K562 (cell line): ENCODE data around the gene TCF3. TPM values are rescaled to one million over a fixed set of nuclear protein-coding genes. Genes with fewer than 3 reads are reported as not detected.

Source experiments
- CCAR2 ChIP-seq: fragments of 200-400 bp; formaldehyde crosslinking; IDR thresholded peaks from 2 replicates; pipeline ENCODE4 v1.6.1; 2017; ENCODE audit warnings: mild to moderate bottlenecking, low read depth, low read length
- ELK1 ChIP-seq: sonication (generic); formaldehyde crosslinking; IDR thresholded peaks from 2 replicates; pipeline ENCODE4 v1.8.1; 2022; ENCODE audit warnings: missing genetic modification reagents
- KLF13 ChIP-seq: fragments of 450-650 bp; IDR thresholded peaks from 2 replicates; pipeline ENCODE4 v1.6.1; 2016; ENCODE audit warnings: missing genetic modification characterization, low read depth, mild to moderate bottlenecking, missing compliant biosample characterization, moderate library complexity, borderline replicate concordance
- MLX ChIP-seq, 2 experiments: fragments of 450-650 bp in 1 of 2; sonication (generic) in 1 of 2; formaldehyde crosslinking; conservative IDR thresholded peaks; 2 replicates each; pipeline versions ENCODE4 v1.4.0 to v1.8.1; 2020 to 2022; ENCODE audit warnings: mild to moderate bottlenecking in 1 of 2, missing genetic modification reagents in 1 of 2
- PTRF ChIP-seq: fragments of 450-650 bp; IDR thresholded peaks from 2 replicates; pipeline ENCODE4 v1.6.1; 2016; ENCODE audit warnings: mild to moderate bottlenecking, missing genetic modification characterization, missing compliant biosample characterization
- PURB ChIP-seq: sonication (generic); formaldehyde crosslinking; IDR thresholded peaks from 2 replicates; pipeline ENCODE4 v1.9.0; 2021; ENCODE audit warnings: low read depth, mild to moderate bottlenecking, missing genetic modification reagents
- SMARCB1 ChIP-seq: IDR thresholded peaks from 2 replicates; pipeline ENCODE4 v1.6.1; 2011; ENCODE audit warnings: improper control_type of control experiment, low read depth; ENCODE audit not compliant: insufficient read length
- TBP ChIP-seq: optimal IDR thresholded peaks from 2 replicates; pipeline ENCODE3; 2011; ENCODE audit warnings: low read depth, low read length, improper control_type of control experiment
- TEAD1 ChIP-seq, 2 experiments: fragments of 450-650 bp in 1 of 2; sonication (generic) in 1 of 2; formaldehyde crosslinking; IDR thresholded peaks; 2 replicates each; pipeline versions ENCODE4 v1.4.0 to v1.8.0; 2020 to 2022; ENCODE audit warnings: mild to moderate bottlenecking in 2 of 2, missing genetic modification reagents in 1 of 2
- ZKSCAN8 ChIP-seq: fragments of 200-800 bp; sonication (Bioruptor generic); IDR thresholded peaks from 2 replicates; pipeline ENCODE4 v1.6.1; 2016; ENCODE audit warnings: missing genetic modification characterization, missing compliant biosample characterization
- ZNF217 ChIP-seq: sonication (generic); formaldehyde crosslinking; IDR thresholded peaks from 2 replicates; pipeline ENCODE4 v1.8.0; 2022; ENCODE audit warnings: mild to moderate bottlenecking, missing genetic modification reagents
- ZNF551 ChIP-seq: fragments of 250-450 bp; sonication (Bioruptor Pico); IDR thresholded peaks from 2 replicates; pipeline ENCODE4 v1.5.0; 2021; ENCODE audit warnings: mild to moderate bottlenecking, moderate library complexity
- polyA plus RNA-seq, 8 experiments: library from polyadenylated mRNA; depleted of rRNA in 4 of 8; stranded (reverse) in 5 of 8; unstranded in 3 of 8; fragments of >200 nt; fragmentation: Nextera tagmentation in 2 of 8; fragmentation: Illumina TruSeq in 1 of 8; extraction: Ambion mirVana in 2 of 8; extraction: Trizol in 1 of 8; gene quantifications; 2 replicates each; pipeline versions ENCODE4 v1.2.1 to v1.2.3, GENCODE V29; 2011 to 2014; ENCODE audit warnings: inconsistent platforms in 1 of 8, missing spikeins in 1 of 8
- total RNA-seq, 7 experiments: library from RNA; depleted of rRNA in 6 of 7; stranded (reverse); fragments of >200 nt in 6 of 7; fragmentation: Illumina TruSeq in 2 of 7; extraction: Trizol in 2 of 7; gene quantifications; 2 replicates each; pipeline versions ENCODE4 v1.2.1 to v1.2.3, GENCODE V29; 2011 to 2021; ENCODE audit warnings: low replicate concordance in 1 of 7
- TF ChIP-seq, protein P1 (sequence below): fragments of 250-450 bp; sonication (Bioruptor Pico); IDR thresholded peaks from 2 replicates; pipeline ENCODE4 v1.4.0; 2020; ENCODE audit warnings: borderline replicate concordance
- TF ChIP-seq, protein P2 (sequence below), 2 experiments: fragments of 450-650 bp; formaldehyde crosslinking in 1 of 2; IDR thresholded peaks; 2 replicates each; pipeline versions ENCODE4 v1.4.0 to v1.6.1; 2014 to 2020; ENCODE audit warnings: mild to moderate bottlenecking in 2 of 2, borderline replicate concordance in 1 of 2, low read depth in 1 of 2

The TCF3 gene
- total and polyA plus RNA-seq, 9 of the 15 experiments (the other 6 are each of a cell fraction or from before 2014, with no cell fraction given) = 5.6 to 259 (median 84.0) TPM

- TF ChIP-seq ZKSCAN8 (CRISPR knock-in tag) = no peak
- no peak for TF ChIP-seq ELK1 (CRISPR knock-in tag)
- TF ChIP-seq ZNF217 (CRISPR knock-in tag) = no peak
- TF ChIP-seq, protein P1, sequence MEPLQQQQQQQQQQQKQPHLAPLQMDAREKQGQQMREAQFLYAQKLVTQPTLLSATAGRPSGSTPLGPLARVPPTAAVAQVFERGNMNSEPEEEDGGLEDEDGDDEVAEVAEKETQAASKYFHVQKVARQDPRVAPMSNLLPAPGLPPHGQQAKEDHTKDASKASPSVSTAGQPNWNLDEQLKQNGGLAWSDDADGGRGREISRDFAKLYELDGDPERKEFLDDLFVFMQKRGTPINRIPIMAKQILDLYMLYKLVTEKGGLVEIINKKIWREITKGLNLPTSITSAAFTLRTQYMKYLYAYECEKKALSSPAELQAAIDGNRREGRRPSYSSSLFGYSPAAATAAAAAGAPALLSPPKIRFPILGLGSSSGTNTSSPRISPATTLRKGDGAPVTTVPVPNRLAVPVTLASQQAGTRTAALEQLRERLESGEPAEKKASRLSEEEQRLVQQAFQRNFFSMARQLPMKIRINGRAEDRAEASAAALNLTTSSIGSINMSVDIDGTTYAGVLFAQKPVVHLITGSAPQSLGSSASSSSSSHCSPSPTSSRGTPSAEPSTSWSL (CRISPR knock-in tag) = no peak
- TF ChIP-seq KLF13 (tag) = no peak
- no peak for TF ChIP-seq TBP
- no peak for TF ChIP-seq PURB
- TF ChIP-seq, protein P2, sequence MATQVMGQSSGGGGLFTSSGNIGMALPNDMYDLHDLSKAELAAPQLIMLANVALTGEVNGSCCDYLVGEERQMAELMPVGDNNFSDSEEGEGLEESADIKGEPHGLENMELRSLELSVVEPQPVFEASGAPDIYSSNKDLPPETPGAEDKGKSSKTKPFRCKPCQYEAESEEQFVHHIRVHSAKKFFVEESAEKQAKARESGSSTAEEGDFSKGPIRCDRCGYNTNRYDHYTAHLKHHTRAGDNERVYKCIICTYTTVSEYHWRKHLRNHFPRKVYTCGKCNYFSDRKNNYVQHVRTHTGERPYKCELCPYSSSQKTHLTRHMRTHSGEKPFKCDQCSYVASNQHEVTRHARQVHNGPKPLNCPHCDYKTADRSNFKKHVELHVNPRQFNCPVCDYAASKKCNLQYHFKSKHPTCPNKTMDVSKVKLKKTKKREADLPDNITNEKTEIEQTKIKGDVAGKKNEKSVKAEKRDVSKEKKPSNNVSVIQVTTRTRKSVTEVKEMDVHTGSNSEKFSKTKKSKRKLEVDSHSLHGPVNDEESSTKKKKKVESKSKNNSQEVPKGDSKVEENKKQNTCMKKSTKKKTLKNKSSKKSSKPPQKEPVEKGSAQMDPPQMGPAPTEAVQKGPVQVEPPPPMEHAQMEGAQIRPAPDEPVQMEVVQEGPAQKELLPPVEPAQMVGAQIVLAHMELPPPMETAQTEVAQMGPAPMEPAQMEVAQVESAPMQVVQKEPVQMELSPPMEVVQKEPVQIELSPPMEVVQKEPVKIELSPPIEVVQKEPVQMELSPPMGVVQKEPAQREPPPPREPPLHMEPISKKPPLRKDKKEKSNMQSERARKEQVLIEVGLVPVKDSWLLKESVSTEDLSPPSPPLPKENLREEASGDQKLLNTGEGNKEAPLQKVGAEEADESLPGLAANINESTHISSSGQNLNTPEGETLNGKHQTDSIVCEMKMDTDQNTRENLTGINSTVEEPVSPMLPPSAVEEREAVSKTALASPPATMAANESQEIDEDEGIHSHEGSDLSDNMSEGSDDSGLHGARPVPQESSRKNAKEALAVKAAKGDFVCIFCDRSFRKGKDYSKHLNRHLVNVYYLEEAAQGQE (IDR thresholded peaks at IDR 0.05; ENCODE audit: borderline replicate concordance) = peak; percentile 36; the same call in 1 of the 2 replicates
- TF ChIP-seq, protein P2 (CRISPR knock-in tag; IDR thresholded peaks at IDR 0.05; ENCODE audit: low read depth) = no peak
- no peak for TF ChIP-seq PTRF (tag)
- no peak for TF ChIP-seq ZNF551 (CRISPR knock-in tag)
- TF ChIP-seq TEAD1 (CRISPR knock-in tag; IDR thresholded peaks at IDR 0.05) = peak in 1 of 2 experiments; percentile 70; a peak in 1 of 4 replicates
- 0 out of 4 replicates have a peak, but pooled peaks of 1 of the 2 experiments have one; percentile 24 for TF ChIP-seq MLX (CRISPR knock-in tag; conservative IDR thresholded peaks at IDR 0.05)
- no peak for TF ChIP-seq CCAR2
- TF ChIP-seq SMARCB1 = no peak
Observed at GRCh38 chr19:1568320-1569019, 83.9 kb downstream of the TCF3 start, which contains the start of gene MEX3D (continued).
